ENCODE data around the gene FLT1.

The FLT1 gene

DNA sequence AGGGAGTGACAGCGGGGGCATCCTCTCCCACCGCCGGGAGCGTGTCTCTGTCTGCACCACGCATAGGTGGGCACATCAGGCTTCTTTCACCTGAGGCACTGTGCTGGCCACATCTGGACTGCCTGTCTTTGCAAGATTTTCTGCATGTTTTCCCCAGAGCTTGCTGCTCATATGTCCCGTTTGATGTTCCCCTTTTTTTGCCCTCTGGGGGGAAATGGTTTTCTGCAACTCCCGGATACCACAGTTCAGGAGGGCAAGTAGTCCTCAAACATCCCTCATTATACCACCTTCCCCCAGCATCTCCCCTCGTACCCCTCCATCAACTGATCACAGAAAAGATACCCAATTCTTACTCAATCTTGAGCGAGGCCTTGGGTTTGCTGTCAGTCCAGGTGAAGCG is 188.6 kb downstream of the FLT1 start:
- DNase-seq: no peak

DNA sequence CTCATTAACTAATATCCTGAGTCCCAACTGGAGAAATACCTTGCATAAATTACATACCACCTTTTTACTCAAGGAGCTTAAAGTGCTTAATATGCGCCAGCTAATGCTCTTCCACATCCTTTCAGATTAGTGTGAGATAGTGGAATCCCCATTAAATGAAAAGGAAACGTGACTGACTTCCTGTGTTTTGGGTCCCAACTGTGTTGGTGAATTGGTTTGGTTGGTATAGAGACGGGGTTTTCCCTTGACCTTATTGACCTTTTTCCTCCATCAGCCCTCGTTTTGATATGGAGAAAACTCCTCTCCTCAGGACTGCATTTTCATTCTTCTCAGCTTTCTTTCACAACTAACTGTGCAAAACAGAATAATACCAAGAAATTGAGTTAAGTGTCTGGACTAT is 193.1 kb downstream of the FLT1 start:
- no peak for DNase-seq

DNA sequence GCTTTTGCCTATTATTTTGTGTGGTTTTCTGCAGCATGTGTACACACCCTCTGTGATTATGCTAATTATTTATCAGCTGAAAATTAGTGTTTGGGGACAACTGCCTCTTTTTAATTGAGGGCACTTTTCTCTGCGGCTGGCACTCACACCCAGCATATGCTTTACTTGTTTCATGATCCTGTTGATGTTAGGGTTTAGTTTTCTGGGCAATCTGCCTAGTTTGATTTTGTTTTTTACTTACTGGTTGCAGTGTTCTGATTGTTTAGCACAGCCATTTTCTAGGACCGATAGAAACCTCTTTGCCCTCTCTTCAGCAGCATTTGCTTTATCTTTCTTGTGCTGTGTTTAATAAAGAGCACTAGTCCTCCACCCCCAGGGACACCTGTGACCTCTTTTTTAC is 195.0 kb downstream of the FLT1 start:
- DNase-seq: no peak

DNA sequence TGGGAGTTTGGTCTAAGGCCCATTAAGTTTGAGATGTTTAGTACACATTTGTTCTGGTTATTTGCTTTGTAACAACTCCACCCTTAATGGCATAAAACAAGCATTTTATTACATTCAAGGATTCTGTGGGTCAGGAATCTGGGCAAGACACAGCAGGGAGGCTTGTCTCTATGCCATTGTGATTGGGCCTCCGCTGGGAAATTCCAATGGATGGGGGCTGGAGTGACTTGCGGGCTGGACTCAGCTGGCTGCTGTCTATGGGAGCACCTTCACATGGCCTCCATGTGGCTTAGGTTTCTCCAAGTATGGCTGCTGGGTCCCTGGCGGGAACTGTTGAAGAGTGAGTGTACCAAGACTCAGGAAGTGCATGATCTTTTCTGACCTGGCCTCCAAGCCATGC is 197.6 kb downstream of the FLT1 start:
- no peak for DNase-seq

DNA sequence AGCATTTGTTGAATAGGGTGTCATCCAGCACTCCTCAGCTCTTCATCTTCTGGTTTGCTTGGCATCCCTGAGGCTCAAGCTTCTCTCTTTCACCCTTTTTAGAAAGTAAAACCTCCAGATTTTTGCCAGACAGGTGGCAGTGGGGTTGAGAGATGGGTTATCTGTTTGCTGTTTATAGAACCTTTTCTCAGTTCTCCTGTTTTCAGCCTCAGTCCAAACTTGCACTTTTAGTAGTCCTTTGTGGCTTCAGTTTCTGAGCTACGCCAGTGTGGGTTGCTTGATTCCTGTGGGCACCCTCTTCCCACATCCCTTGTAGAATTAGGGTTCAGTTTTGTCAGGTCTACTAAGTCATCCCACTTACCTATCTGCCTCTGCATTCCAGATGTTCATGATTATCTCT is 208.7 kb downstream of the FLT1 start:
- no peak for DNase-seq

DNA sequence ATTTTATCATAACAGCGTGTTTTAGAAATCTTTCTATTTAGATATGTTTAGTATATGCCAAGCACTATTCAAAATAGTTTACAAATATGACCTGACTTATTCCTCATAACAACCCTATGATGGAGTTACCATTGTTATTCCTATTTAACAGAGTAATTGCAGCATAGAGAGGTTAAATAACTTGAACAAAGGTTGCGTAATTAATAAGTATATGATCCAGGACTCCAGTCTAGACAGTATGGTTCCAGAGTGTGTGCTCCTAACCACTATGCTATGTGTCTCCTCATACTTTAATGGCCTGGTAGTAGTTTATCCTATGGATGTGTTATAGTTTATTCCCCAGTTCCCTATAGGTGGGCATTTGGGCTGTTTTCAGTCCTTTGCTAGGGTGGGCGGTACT is 211.3 kb downstream of the FLT1 start:
- no peak for DNase-seq

DNA sequence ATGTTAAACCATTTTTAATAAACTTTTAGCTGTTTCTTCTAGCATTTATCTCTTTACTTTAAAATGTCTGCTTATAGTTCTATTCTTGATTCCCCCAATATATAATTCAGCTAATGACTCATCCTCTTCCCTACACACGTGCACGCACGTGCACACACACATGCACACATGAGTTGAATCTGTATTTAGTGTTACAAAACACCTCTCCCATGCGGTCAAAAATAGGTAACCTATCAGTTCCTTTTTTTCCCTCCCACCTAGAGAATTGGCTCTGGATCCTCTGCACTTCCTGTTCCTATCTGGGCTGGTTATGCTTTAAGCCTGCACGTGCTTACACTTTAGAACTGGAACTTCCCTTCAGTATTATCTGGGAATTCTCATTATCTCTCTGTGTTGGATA is 212.5 kb downstream of the FLT1 start:
- no peak for DNase-seq

DNA sequence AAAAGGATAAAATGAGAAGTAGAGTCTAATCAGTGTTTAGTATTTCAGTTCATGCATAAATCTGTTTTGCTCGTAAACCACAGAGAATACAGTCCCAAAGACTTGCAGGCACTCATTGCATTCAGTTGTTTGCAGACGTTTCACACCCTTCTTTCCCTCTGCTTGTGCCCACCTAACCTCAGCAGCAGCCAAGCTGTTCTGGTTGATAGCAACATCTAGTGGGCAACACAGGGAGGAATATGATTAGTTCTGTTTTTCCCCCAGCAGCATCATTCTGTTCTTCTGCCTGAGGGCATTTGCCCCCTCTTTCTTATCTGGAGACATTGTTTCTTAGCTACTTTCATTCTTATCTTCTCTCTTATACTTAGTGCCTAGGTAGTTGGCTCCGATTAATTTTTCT is 221.0 kb downstream of the FLT1 start:
- DNase-seq: no peak

DNA sequence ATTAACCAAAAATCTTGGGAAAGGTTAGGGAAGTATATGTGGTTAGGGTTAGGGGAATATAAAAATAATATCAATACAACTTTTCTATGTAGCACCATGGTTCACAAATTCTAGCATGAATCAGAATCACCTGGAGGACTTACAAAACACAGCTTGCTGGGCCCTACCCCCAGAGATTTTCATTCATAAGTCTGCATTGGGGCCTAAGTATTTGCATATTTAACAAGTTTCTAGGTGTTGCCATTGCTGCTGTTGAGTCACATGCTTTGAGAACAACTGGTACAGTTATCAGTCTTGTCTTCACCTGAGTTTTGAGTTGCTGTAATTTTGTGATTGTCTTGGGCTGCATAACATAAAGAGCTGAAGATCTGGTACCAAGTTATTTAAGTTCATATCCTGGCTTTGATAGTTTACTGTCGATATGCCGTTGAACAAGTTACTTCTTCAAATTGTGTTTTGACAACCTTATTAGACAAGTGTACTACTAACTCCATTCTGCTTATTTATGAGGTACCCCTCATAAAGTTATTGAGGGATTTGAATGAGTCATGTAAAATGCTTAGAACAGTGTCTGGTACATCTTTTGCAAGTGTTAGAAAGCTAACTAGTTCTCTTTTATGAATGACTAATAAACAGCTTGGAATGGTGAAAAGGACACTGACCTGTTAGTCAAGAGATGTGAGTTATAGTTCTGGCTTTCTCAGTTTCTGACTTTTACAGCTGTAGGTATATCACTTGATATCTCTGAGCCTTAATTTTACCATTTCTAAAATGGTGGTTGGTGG is 223.7 kb downstream of the FLT1 start:
- no peak for DNase-seq

DNA sequence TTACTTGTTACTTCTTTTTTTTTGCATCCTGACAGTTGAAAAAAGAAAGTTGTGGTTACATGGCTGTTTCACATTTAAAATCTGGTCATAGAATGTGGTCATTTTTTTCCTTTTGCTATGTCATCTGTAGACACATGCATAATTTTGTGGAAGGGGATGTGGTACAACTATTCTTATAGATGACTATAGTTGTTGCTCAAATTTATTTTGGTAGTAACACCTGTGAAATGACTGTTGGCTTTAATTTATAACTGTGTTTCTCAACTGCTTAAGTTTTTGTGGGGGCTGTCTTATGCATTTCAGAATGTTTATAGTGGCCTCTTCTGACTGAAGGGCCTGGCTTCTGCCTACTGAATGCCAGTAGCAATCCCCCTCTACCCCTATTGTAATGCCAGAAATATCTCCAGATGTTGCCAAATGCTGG is 226.1 kb downstream of the FLT1 start:
- DNase-seq: no peak

DNA sequence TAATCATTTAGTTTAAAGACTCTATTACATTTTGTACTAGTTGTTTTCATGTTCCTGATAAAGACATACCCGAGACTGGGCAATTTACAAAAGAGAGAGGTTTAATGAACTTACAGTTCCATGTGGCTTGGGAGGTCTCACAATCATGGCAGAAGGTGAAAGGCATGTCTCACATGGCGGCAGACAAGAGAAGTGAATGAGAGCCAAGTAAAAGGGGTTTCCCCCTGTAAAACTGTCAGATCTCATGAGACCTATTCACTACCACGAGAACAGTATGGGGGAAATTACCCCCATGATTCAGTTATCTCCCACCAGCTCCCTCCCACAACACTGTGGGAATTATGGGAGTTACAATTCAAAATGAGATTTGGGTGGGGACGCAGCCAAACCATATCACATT is 227.4 kb downstream of the FLT1 start:
- no peak for DNase-seq

DNA sequence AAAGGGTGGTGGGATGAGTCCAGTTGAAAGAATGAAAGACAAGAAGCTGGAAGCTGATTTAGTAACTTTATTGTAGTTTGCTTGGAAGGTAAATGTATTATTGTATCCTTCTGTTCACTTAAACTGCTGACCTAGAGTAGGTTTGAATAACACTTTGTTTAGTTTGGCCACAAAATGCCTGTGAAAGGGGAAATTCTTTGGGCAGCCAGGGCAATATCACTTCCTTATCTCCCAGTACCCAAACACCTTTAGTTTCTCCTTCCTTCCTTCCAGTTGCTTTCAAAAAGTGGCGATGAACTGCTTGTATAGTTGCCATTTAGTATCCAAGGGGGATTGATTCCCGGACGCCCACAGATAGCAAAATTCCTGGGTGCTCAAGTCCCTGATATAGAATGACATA is 236.5 kb downstream of the FLT1 start:
- DNase-seq: no peak

DNA sequence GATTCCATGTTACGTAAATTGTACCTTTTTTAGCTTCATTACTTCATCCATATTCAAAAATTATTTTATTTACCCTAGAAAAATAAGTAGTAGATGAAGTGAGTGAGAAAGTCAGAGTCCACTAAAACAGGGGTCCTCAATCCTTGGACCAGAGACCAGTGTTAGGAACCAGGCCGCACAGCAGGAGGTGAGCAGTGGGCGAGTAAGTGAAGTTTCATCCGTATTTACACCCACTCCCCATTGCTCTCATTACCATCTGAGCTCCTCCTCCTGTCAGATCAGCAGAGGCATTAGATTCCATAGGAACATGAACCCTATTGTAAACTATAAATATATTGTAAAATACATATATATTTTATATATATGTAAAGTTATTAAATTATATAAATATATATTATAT is 237.6 kb downstream of the FLT1 start:
- DNase-seq: no peak

DNA sequence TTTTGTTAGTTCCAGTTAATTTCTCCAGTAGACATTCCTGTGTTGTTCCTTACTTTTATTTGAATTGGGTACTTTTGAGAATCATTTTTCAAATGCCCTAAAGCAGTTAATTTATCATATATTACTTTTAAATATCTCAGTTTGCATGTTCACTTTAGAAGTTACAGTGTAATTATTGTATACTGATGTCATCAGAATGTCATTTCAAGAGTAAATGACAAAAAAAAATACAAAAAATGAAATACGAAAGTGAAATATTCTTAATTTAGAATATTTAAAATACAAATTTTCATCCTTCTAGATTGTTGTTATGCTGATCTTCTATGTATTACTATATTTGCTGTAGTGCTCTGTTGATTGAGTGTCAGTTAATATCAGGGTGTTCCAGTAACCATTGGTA is 242.4 kb downstream of the FLT1 start:
- DNase-seq: no peak

DNA sequence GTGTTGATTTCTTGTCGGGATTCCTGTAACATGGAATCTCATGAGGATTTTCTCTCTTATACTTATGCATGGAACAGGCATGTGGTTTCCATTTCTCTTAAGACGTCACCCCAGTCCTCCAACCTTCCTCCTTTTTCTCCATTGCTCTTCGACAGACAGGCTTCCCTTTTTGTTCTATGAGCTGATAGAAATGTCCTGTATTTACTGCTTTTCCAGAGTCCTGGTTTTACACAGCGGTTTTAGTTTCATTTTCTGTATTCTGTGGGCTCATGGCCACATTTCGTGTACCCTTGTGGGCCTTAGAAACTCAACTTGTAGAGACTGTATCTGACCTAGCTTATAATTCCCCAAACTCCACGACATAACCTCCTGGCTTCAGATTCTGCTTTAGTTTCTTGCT is 243.5 kb downstream of the FLT1 start:
- DNase-seq: no peak

DNA sequence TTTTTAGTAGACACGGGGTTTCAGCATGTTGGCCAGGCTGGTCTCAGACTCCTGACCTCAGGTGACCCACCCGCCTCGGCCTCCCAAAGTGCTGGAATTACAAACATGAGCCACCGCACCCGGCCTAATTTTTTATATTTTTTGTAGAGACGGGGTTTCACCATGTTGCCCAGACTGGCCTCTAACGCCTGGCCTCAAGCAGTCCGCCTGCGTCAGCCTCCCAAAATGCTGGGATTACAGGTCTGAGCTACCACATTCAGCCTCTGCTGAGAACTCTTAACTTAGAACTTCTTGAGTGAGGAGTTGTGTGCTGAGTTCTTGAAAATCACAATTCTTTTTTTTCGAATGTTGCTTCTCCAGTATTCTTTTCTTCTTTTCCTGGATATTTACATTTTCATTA is 244.4 kb downstream of the FLT1 start:
- DNase-seq: no peak

All from amniotic stem cell (primary cell).